K562 (cell line): ENCODE data around the gene PLXNB3. TPM values are rescaled to one million over a fixed set of nuclear protein-coding genes. Genes with fewer than 3 reads are reported as not detected.

Experiments
- ATAC-seq: fragments of 200-7000 bp; cut with Tn5 transposase; 3 replicates; pipeline ENCODE4 v1.9.1; 2020; ENCODE audit warnings: moderate library complexity
- BruUV-seq: library from RNA; stranded (reverse); fragments of 400-500 nt; replicated peaks from 2 replicates; lab custom pipeline; 2021; lab: Mats Ljungman, UMichigan
- CTCF ChIA-PET: fragments of 300-600 bp; formaldehyde crosslinking; extraction: SDS; loops from one replicate; lab custom pipeline; 2021; ENCODE audit warnings: low intra/inter-chr PET ratio; lab: Yijun Ruan, JAX
- POLR2A ChIA-PET: fragments of 300-600, 350-650 bp; sonication (Branson Sonifier 250); formaldehyde crosslinking; extraction: SDS; loops from one replicate; lab custom pipeline; 2021; ENCODE audit warnings: antibody characterized with exemption, inconsistent platforms; lab: Yijun Ruan, JAX
- DNase-seq, 4 experiments: peaks; one replicate each; pipeline versions ENCODE4 v3.0.0 to v3.0.0-alpha.2; 2011 to 2018; ENCODE audit warnings: low spot score in 3 of 4, mixed read lengths in 3 of 4; ENCODE audit errors: extremely low read depth in 1 of 4
- FAIRE-seq: peaks from 2 replicates; lab custom pipeline; 2011; peaks lifted over from hg19 to GRCh38; lab: Jason Lieb, UNC
- H2AFZ ChIP-seq: 2 replicates; pipeline ENCODE4 v1.6.0; 2011; ENCODE audit warnings: low read depth, low read length, control low read depth, inconsistent platforms
- H3K27ac ChIP-seq: fragments of 200-600 bp; 3 replicates; pipeline ENCODE4 v1.8.0; 2011; ENCODE audit warnings: low read depth, mild to moderate bottlenecking, control low read depth, inconsistent platforms, low read length, moderate library complexity, mixed read lengths; ENCODE audit errors: extremely low read depth
- H3K27me3 ChIP-seq, 2 experiments: fragments of 300-600 bp in 1 of 2; 2 replicates in 1 of 2; 3 replicates in 1 of 2; pipeline versions ENCODE4 v1.6.0 to v1.8.0; 2011; ENCODE audit warnings: inconsistent platforms in 2 of 2, low read length in 2 of 2, mild to moderate bottlenecking in 1 of 2, mixed read lengths in 1 of 2, moderate library complexity in 1 of 2; ENCODE audit not compliant: control insufficient read depth in 2 of 2, insufficient read depth in 2 of 2
- H3K36me3 ChIP-seq: fragments of 300-600 bp; 3 replicates; pipeline ENCODE4 v1.8.0; 2011; ENCODE audit warnings: mild to moderate bottlenecking, low read length, inconsistent platforms; ENCODE audit not compliant: control insufficient read depth, insufficient read depth
- H3K4me1 ChIP-seq, 2 experiments: fragments of 200-600 bp in 1 of 2; replicated peaks in 1 of 2; 2 replicates in 1 of 2; 3 replicates in 1 of 2; pipeline versions ENCODE4 v1.5.1 to v1.8.0; 2011; ENCODE audit warnings: inconsistent platforms in 2 of 2, low read length in 2 of 2, mild to moderate bottlenecking in 1 of 2, mixed read lengths in 1 of 2, moderate library complexity in 1 of 2; ENCODE audit not compliant: control insufficient read depth in 2 of 2, insufficient read depth in 2 of 2
- H3K4me2 ChIP-seq: 2 replicates; pipeline ENCODE4 v1.6.1; 2011; ENCODE audit warnings: low read length, control low read depth, inconsistent platforms, mixed read lengths; ENCODE audit not compliant: insufficient read depth
- H3K4me3 ChIP-seq: fragments of 200-600 bp; sonication (generic), shearing (Covaris generic); 2 replicates; pipeline ENCODE4 v1.5.1; 2016; ENCODE audit warnings: control low read depth, inconsistent platforms
- H3K79me2 ChIP-seq: fragments of 200-600 bp; 3 replicates; pipeline ENCODE4 v1.8.0; 2011; ENCODE audit warnings: low read length, inconsistent platforms; ENCODE audit not compliant: control insufficient read depth, insufficient read depth
- H3K9ac ChIP-seq, 2 experiments: 2 replicates each; pipeline versions ENCODE4 v1.6.0 to v1.6.1; 2011; ENCODE audit warnings: low read depth in 2 of 2, low read length in 2 of 2, control low read depth in 1 of 2, inconsistent platforms in 1 of 2, mild to moderate bottlenecking in 1 of 2, mixed read lengths in 1 of 2; ENCODE audit not compliant: insufficient read depth in 1 of 2
- H3K9me1 ChIP-seq: one replicate; pipeline ENCODE4 v1.6.0; 2011; ENCODE audit warnings: inconsistent platforms, mild to moderate bottlenecking, low read length, moderate library complexity; ENCODE audit not compliant: control insufficient read depth, insufficient read depth
- H3K9me3 ChIP-seq: replicated peaks from 2 replicates; pipeline ENCODE4 v1.5.1; 2011; ENCODE audit warnings: low read depth, low read length, inconsistent platforms; ENCODE audit not compliant: control insufficient read depth, insufficient read depth
- H4K20me1 ChIP-seq: replicated peaks from 2 replicates; pipeline ENCODE4 v1.6.1; 2011; ENCODE audit warnings: low read length, inconsistent platforms, mixed read lengths; ENCODE audit not compliant: control insufficient read depth, insufficient read depth
- EGR1 ChIP-seq: fragments of 450-650 bp; conservative IDR thresholded peaks from 2 replicates; pipeline ENCODE4 v1.6.1; 2017; ENCODE audit warnings: mild to moderate bottlenecking
- KLF6 ChIP-seq: fragments of 250-450 bp; sonication (Bioruptor Pico); IDR thresholded peaks from 2 replicates; pipeline ENCODE4 v1.4.0; 2020; ENCODE audit warnings: mild to moderate bottlenecking, moderate library complexity, borderline replicate concordance
- MTA3 ChIP-seq: fragments of 450-650 bp; formaldehyde crosslinking; IDR thresholded peaks from 2 replicates; pipeline ENCODE4 v1.6.1; 2017; ENCODE audit warnings: mild to moderate bottlenecking, borderline replicate concordance
- MXI1 ChIP-seq: IDR thresholded peaks from 2 replicates; pipeline ENCODE4 v1.6.1; 2011; ENCODE audit warnings: low read depth, mild to moderate bottlenecking, improper control_type of control experiment, low read length
- NBN ChIP-seq: fragments of 450-650 bp; IDR thresholded peaks from 2 replicates; pipeline ENCODE4 v1.6.1; 2016; ENCODE audit warnings: low read depth, mild to moderate bottlenecking
- RBFOX2 ChIP-seq: fragments of 200-400 bp; formaldehyde crosslinking; IDR thresholded peaks from 2 replicates; pipeline ENCODE4 v1.6.1; 2017; ENCODE audit warnings: low read depth, mild to moderate bottlenecking, low read length, moderate library complexity
- SIN3A ChIP-seq, 2 experiments: fragments of 150-350 bp in 1 of 2; IDR thresholded peaks; 2 replicates each; pipeline ENCODE4 v1.6.1; 2011 to 2016; ENCODE audit warnings: borderline replicate concordance in 2 of 2, low read depth in 2 of 2, low read length in 2 of 2, mild to moderate bottlenecking in 2 of 2, moderate library complexity in 2 of 2; ENCODE audit not compliant: control insufficient read depth in 1 of 2
- SMARCC2 ChIP-seq: fragments of 450-650 bp; IDR thresholded peaks from 2 replicates; pipeline ENCODE4 v1.6.1; 2017; ENCODE audit warnings: antibody characterized with exemption, moderate library complexity, mild to moderate bottlenecking, low read depth
- SP2 ChIP-seq: IDR thresholded peaks from 2 replicates; pipeline ENCODE4 v1.6.1; 2011; ENCODE audit warnings: mild to moderate bottlenecking, low read depth, low read length, moderate library complexity; ENCODE audit not compliant: poor library complexity, severe bottlenecking; ENCODE audit errors: extremely low read depth
- TCF3 ChIP-seq: sonication (generic); formaldehyde crosslinking; IDR thresholded peaks from 2 replicates; pipeline ENCODE4 v1.4.0; 2020; ENCODE audit warnings: mild to moderate bottlenecking, missing genetic modification reagents
- TEAD1 ChIP-seq, 2 experiments: fragments of 450-650 bp in 1 of 2; sonication (generic) in 1 of 2; formaldehyde crosslinking; IDR thresholded peaks; 2 replicates each; pipeline versions ENCODE4 v1.4.0 to v1.8.0; 2020 to 2022; ENCODE audit warnings: mild to moderate bottlenecking in 2 of 2, missing genetic modification reagents in 1 of 2
- ZBTB1 ChIP-seq: sonication (generic); formaldehyde crosslinking; IDR thresholded peaks from 2 replicates; pipeline ENCODE4 v1.8.1; 2023; ENCODE audit warnings: missing genetic modification reagents, low read depth, mild to moderate bottlenecking, borderline replicate concordance
- ZFX ChIP-seq: sonication (generic); formaldehyde crosslinking; IDR thresholded peaks from 2 replicates; pipeline ENCODE4 v1.8.0; 2022; ENCODE audit warnings: mild to moderate bottlenecking, missing genetic modification reagents, moderate library complexity
- ZNF445 ChIP-seq: fragments of 250-450 bp; sonication (Bioruptor Pico); IDR thresholded peaks from 2 replicates; pipeline ENCODE4 v1.4.0; 2020; ENCODE audit warnings: low read depth, mild to moderate bottlenecking, moderate library complexity
- ZNF561 ChIP-seq: fragments of 450-650 bp; formaldehyde crosslinking; conservative IDR thresholded peaks from 2 replicates; pipeline ENCODE4 v1.4.0; 2020; ENCODE audit warnings: mild to moderate bottlenecking, moderate library complexity
- ZSCAN32 ChIP-seq: fragments of 450-650 bp; formaldehyde crosslinking; IDR thresholded peaks from 2 replicates; pipeline ENCODE4 v1.4.0; 2020; ENCODE audit warnings: mild to moderate bottlenecking, moderate library complexity
- WGBS: fragments of 100-300 bp; shearing (Covaris generic); methylation state at CpG from one replicate; pipeline ENCODE4 v1.1.6; 2016; ENCODE audit warnings: low coverage, mixed read lengths; ENCODE audit not compliant: insufficient coverage; ENCODE audit errors: missing lambda C conversion rate; 5-methylcytosine and 5-hydroxymethylcytosine counted together
- in situ Hi-C: fragments of 300-500 bp; cut with MboI; formaldehyde crosslinking; loops from 4 replicates; pipeline ENCODE4 v1.15.0; 2018; ENCODE audit warnings: inconsistent platforms, mixed read lengths
- intact Hi-C: fragments of 100-400 bp; cut with micrococcal nuclease; formaldehyde crosslinking; loops from 2 replicates; pipeline ENCODE4 v1.14.2; 2022
- polyA plus RNA-seq, 8 experiments: library from polyadenylated mRNA; depleted of rRNA in 4 of 8; stranded (reverse) in 5 of 8; unstranded in 3 of 8; fragments of >200 nt; fragmentation: Nextera tagmentation in 2 of 8; fragmentation: Illumina TruSeq in 1 of 8; extraction: Ambion mirVana in 2 of 8; extraction: Trizol in 1 of 8; gene quantifications; 2 replicates each; pipeline versions ENCODE4 v1.2.1 to v1.2.3, GENCODE V29; 2011 to 2014; ENCODE audit warnings: inconsistent platforms in 1 of 8, missing spikeins in 1 of 8
- total RNA-seq, 7 experiments: library from RNA; depleted of rRNA in 6 of 7; stranded (reverse); fragments of >200 nt in 6 of 7; fragmentation: Illumina TruSeq in 2 of 7; extraction: Trizol in 2 of 7; gene quantifications; 2 replicates each; pipeline versions ENCODE4 v1.2.1 to v1.2.3, GENCODE V29; 2011 to 2021; ENCODE audit warnings: low replicate concordance in 1 of 7
- TF ChIP-seq, protein P1 (sequence below), 2 experiments: fragments of 200-800 bp in 1 of 2; sonication (Bioruptor generic) in 1 of 2; sonication (generic) in 1 of 2; formaldehyde crosslinking in 1 of 2; IDR thresholded peaks in 1 of 2; conservative IDR thresholded peaks in 1 of 2; 2 replicates each; pipeline versions ENCODE4 v1.5.0 to v1.6.1; 2016 to 2020; ENCODE audit warnings: missing compliant biosample characterization in 1 of 2, missing genetic modification characterization in 1 of 2, missing genetic modification reagents in 1 of 2
- TF ChIP-seq, protein P2 (sequence below): fragments of 250-450 bp; sonication (Bioruptor Pico); IDR thresholded peaks from 2 replicates; pipeline ENCODE4 v1.4.0; 2020

Gene PLXNB3
- total and polyA plus RNA-seq, 9 of the 15 experiments (the other 6 are each of a cell fraction or from before 2014, with no cell fraction given), result 0.22 to 2.0 (median 1.4) TPM; not detected in 2

GRCh38 chrX:153724252-153725038 lies 39.6 kb upstream of the PLXNB3 start, which contains the start of the genes ABCD1 and BCAP31:
TSS of gene ABCD1 (plus strand) at chrX:153724856. CDS start at chrX:153725267, 411 bp downstream.
TSS of gene BCAP31 (minus strand) at chrX:153724387. CDS start at chrX:153723244, 1,143 bp downstream.
- Histone ChIP-seq H3K27me3 (no peaks in the 10 kb centered on the region), H4K20me1 (peaks cover 10% of the 10 kb centered on the region), H3K4me3 (peak within 1 kb of the TSS; percentile 92), H3K79me2 (peaks cover 57% of the 10 kb centered on the region), H2AFZ (peak within 1 kb of the TSS; percentile 40), H3K4me1 (peaks cover 39 to 60% of the 10 kb centered on the region in 2 experiments), H3K9ac (peak within 1 kb of the TSS; percentile 91 to 97), H3K36me3 (peaks cover 31% of the 10 kb centered on the region), H3K4me2 (peak within 1 kb of the TSS; percentile 96), H3K9me1 (no peaks in the 10 kb centered on the region), H3K9me3 (no peaks in the 10 kb centered on the region), H3K27ac (peak within 1 kb of the TSS; percentile 87)
- peak; percentile 81 for FAIRE-seq
- intact Hi-C loops, result no loop called here
- POLR2A ChIA-PET, result interaction anchor here (0.6 kb wide), 1 partner anchor 324 kb away, joined by 3 read pairs; no protein-coding TSS in a partner anchor
- peak; percentile 90 to 97 (median 94) for DNase-seq
- no TSS peak for BruUV-seq
- CTCF ChIA-PET, result no interaction called here
- in situ Hi-C loops, result no loop called here
- WGBS, result 0% methylated on average over 14 of the region's 88 CpGs
- ATAC-seq, result peak; percentile 85
- no peak for TF ChIP-seq TCF3 (CRISPR knock-in tag)
- no peak for TF ChIP-seq ZNF445
- no peak for TF ChIP-seq SP2
- no peak for TF ChIP-seq TEAD1 (CRISPR knock-in tag; IDR thresholded peaks at IDR 0.05)
- TF ChIP-seq NBN, result no peak
- TF ChIP-seq SIN3A (IDR thresholded peaks at IDR 0.05; ENCODE audit: borderline replicate concordance in 2 of 2, control insufficient read depth in 1 of 2, low read depth in 2 of 2, low read length in 2 of 2), result peak in 1 of 2 experiments; percentile 81; a peak in 1 of 4 replicates
- TF ChIP-seq ZFX (CRISPR knock-in tag), result no peak; the same call in none of the 2 replicates
- no peak for TF ChIP-seq ZBTB1 (CRISPR knock-in tag)
- TF ChIP-seq ZNF561 (CRISPR knock-in tag), result no peak
- TF ChIP-seq MXI1, result 0 out of 2 replicates have a peak, but pooled peaks have one; percentile 31
- TF ChIP-seq EGR1, result peak; percentile 93
- TF ChIP-seq SMARCC2, result no peak
- TF ChIP-seq, protein P1, sequence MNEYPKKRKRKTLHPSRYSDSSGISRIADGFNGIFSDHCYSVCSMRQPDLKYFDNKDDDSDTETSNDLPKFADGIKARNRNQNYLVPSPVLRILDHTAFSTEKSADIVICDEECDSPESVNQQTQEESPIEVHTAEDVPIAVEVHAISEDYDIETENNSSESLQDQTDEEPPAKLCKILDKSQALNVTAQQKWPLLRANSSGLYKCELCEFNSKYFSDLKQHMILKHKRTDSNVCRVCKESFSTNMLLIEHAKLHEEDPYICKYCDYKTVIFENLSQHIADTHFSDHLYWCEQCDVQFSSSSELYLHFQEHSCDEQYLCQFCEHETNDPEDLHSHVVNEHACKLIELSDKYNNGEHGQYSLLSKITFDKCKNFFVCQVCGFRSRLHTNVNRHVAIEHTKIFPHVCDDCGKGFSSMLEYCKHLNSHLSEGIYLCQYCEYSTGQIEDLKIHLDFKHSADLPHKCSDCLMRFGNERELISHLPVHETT (CRISPR knock-in tag; conservative IDR thresholded peaks at IDR 0.05 in 1 of 2, IDR thresholded peaks at IDR 0.05 in 1 of 2), result peak in 1 of 2 experiments; percentile 99; a peak in 2 of 4 replicates
- no peak for TF ChIP-seq ZSCAN32
- TF ChIP-seq, protein P2, sequence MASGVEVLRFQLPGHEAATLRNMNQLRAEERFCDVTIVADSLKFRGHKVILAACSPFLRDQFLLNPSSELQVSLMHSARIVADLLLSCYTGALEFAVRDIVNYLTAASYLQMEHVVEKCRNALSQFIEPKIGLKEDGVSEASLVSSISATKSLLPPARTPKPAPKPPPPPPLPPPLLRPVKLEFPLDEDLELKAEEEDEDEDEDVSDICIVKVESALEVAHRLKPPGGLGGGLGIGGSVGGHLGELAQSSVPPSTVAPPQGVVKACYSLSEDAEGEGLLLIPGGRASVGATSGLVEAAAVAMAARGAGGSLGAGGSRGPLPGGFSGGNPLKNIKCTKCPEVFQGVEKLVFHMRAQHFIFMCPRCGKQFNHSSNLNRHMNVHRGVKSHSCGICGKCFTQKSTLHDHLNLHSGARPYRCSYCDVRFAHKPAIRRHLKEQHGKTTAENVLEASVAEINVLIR (CRISPR knock-in tag), result no peak
- 0 out of 2 replicates have a peak, but pooled peaks have one; percentile 19 for TF ChIP-seq MTA3
- no peak for TF ChIP-seq KLF6 (CRISPR knock-in tag)
- peak; percentile 89 for TF ChIP-seq RBFOX2
